HEK293 (cell line): ENCODE data around the gene ARHGEF37.

Source experiments
- CTCF ChIA-PET: fragments of 350-600 bp; formaldehyde crosslinking; extraction: SDS; loops from one replicate; lab custom pipeline; 2021; ENCODE audit warnings: antibody characterized with exemption; lab: Yijun Ruan, JAX
- POLR2A ChIA-PET: fragments of 300-600 bp; formaldehyde crosslinking; extraction: SDS; loops from one replicate; lab custom pipeline; 2020; ENCODE audit warnings: antibody characterized with exemption, inconsistent platforms; lab: Yijun Ruan, JAX
- H3K27ac ChIP-seq: fragments of 200-500 bp; sonication (Bioruptor generic); 2 replicates; pipeline ENCODE4 v1.5.1; 2014; ENCODE audit warnings: low read depth, low read length, control low read depth, inconsistent platforms; ENCODE audit errors: extremely low read depth
- H3K36me3 ChIP-seq, 2 experiments: fragments of 200-500 bp in 1 of 2; sonication (Bioruptor generic) in 1 of 2; 1 replicate in 1 of 2; 2 replicates in 1 of 2; pipeline ENCODE4 v1.5.1; 2014 to 2017; ENCODE audit warnings: inconsistent platforms in 2 of 2, low read length in 2 of 2; ENCODE audit not compliant: control insufficient read depth in 2 of 2, insufficient read depth in 1 of 2
- H3K4me1 ChIP-seq: fragments of 200-500 bp; sonication (Bioruptor generic); 2 replicates; pipeline ENCODE4 v1.5.1; 2014; ENCODE audit warnings: mild to moderate bottlenecking, low read length, inconsistent platforms; ENCODE audit not compliant: control insufficient read depth, insufficient read depth
- H3K4me3 ChIP-seq: 2 replicates; pipeline ENCODE4 v1.5.1; 2011; ENCODE audit warnings: low read depth, mild to moderate bottlenecking, control low read depth, low read length, moderate library complexity
- H3K9me3 ChIP-seq: fragments of 200-500 bp; sonication (Bioruptor generic); 2 replicates; pipeline ENCODE4 v1.5.1; 2014; ENCODE audit warnings: low read depth, low read length, inconsistent platforms; ENCODE audit not compliant: control insufficient read depth, insufficient read depth
- HOXC10 ChIP-seq: sonication (generic); formaldehyde crosslinking; IDR thresholded peaks from 2 replicates; pipeline ENCODE4 v1.8.1; 2023; ENCODE audit warnings: mild to moderate bottlenecking, missing genetic modification reagents
- KLF1 ChIP-seq: fragments of 450-650 bp; formaldehyde crosslinking; IDR thresholded peaks from 2 replicates; pipeline ENCODE4 v1.5.1; 2016; ENCODE audit warnings: missing biosample characterization, missing genetic modification characterization
- PRDM2 ChIP-seq: fragments of 450-650 bp; formaldehyde crosslinking; IDR thresholded peaks from 2 replicates; pipeline ENCODE4 v1.5.1; 2016; ENCODE audit warnings: missing biosample characterization, missing genetic modification characterization, borderline replicate concordance
- ZFP37 ChIP-seq: fragments of 450-650 bp; formaldehyde crosslinking; IDR thresholded peaks from 2 replicates; pipeline ENCODE4 v1.5.1; 2016; ENCODE audit warnings: missing biosample characterization, missing genetic modification characterization
- ZNF362 ChIP-seq: fragments of 450-650 bp; formaldehyde crosslinking; IDR thresholded peaks from 2 replicates; pipeline ENCODE4 v1.5.1; 2016; ENCODE audit warnings: missing biosample characterization, missing genetic modification characterization
- ZNF488 ChIP-seq: fragments of 450-650 bp; formaldehyde crosslinking; IDR thresholded peaks from 2 replicates; pipeline ENCODE4 v1.5.1; 2016; ENCODE audit warnings: missing biosample characterization, missing genetic modification characterization
- ZNF830 ChIP-seq: fragments of 450-650 bp; IDR thresholded peaks from 2 replicates; pipeline ENCODE4 v1.5.0; 2018; ENCODE audit warnings: missing biosample characterization, missing genetic modification characterization, low read depth, mild to moderate bottlenecking, moderate library complexity

ARHGEF37 gene

DNA sequence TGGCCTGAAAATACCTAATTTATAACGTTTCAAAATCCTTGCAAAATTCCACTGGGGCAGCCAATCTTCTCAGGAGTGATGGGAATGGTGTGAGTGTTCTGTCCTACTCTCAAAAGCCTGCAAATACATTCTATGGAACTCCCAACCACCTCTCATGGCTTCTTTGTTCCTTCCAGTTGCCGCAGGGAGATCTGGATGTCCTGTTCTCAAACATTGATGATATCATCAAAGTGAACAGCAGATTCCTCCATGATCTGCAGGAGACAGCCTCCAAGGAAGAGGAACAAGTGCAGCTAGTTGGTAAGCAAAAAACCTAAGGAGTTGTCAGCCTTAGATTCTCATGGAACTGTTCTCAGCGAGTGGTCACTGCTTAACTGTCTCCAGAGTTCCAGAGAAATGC lies 19.6 kb downstream of the ARHGEF37 start (continued):
- TF ChIP-seq ZNF488 (no peak), ZFP37 (tag by site-specific recombination) (no peak)

DNA sequence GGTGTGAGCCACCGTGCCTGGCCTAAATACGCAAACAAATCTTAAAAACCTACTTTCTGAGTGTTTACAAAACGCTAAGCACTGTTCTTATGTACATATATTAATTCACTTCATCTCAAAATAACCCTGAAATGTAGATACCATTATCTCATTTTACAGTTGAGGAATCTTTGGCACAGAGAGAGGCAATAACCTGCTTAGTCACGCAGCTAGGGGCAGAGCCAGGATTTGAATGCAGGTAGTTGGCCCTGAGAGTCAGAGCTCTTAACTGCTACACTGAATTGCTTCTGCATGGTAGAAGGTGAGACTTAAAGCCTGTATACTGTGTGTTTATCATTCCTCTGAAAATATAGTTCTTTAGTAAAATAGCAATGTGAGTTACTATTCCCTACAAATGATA lies 21.9 kb downstream of the ARHGEF37 start:
- no peak overlapping the region for H3K27ac ChIP-seq

DNA sequence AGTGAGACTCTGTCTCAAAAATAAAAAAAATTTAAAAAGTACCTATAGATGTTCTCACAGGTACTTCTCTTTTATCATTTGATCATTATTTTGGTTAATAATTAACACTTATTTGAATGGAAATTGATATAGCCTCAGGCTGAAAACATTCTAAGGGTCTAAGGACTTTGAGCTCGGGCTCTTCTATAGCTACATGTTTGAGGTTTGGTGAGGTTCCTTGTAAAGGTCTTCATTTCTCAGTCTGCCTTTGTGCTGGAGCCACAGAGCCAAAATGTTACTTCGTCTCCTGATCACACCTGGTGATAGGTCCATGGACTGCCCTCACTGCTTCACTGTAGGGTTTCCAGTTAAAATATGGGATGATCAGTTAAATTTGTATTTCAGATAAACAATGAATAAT lies 22.6 kb downstream of the ARHGEF37 start:
- Histone ChIP-seq H3K4me1 (no peaks in the 10 kb centered on the region), H3K27ac (no peak overlapping the region), H3K4me3 (no peak overlapping the region), H3K36me3 (peaks cover 3% of the 10 kb centered on the region in 2 experiments; a peak in 2 of 3 replicates)
- CTCF ChIA-PET: interaction anchor here (1.0 kb wide), 1 partner anchor 15 kb away, joined by 7 read pairs; no protein-coding TSS in a partner anchor
- TF ChIP-seq PRDM2 (tag by site-specific recombination): no peak
- TF ChIP-seq ZNF830 (tag by site-specific recombination): no peak
- TF ChIP-seq, all 188 proteins: peak for 0
- POLR2A ChIA-PET: no interaction called here
- no peaks in the 10 kb centered on the region for H3K9me3 ChIP-seq

More for the DNA sequence above, 21.9 kb downstream of the ARHGEF37 start:
- peaks cover 3% of the 10 kb centered on the region in 2 experiments; a peak in 2 of 3 replicates for H3K36me3 ChIP-seq
- ChIA-PET CTCF (interaction anchor here (1.0 to 1.2 kb wide), 2 partner anchors 16 kb away, joined by 4 to 7 read pairs; no protein-coding TSS in a partner anchor), POLR2A (no interaction called here)
- TF ChIP-seq KLF1 (tag by site-specific recombination) (peak; percentile 52; the same call in 1 of the 2 replicates), HOXC10 (no peak)
- no peaks in the 10 kb centered on the region for H3K9me3 ChIP-seq
- H3K4me3 ChIP-seq: no peak overlapping the region
- H3K4me1 ChIP-seq: no peaks in the 10 kb centered on the region

DNA sequence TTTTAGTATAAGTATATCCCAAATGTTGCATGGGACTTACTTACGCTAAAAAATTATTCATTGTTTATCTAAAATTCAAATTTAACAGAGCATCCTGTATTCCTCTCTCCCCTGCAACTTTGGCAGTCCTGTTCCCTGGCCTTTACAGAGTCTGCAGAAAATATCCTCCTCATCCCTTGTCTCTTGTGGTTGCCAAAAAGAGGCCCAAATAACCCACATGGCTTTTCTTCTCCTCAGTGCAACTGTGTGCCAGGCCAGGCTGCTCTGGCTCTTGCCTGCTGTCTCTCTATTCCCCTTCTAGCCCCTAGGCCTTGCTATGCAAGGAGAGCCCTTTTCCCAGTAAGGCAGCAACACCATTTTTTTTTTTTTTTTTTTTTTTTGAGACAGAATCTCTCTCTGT lies 23.0 kb downstream of the ARHGEF37 start:
- POLR2A ChIA-PET: interaction anchor here (0.7 kb wide), 1 partner anchor 38 kb away, joined by 5 read pairs; no protein-coding TSS in a partner anchor
- Histone ChIP-seq H3K4me1 (no peaks in the 10 kb centered on the region), H3K9me3 (no peaks in the 10 kb centered on the region), H3K27ac (no peak overlapping the region), H3K4me3 (no peak overlapping the region), H3K36me3 (peaks cover 3 to 4% of the 10 kb centered on the region in 2 experiments; a peak in 2 of 3 replicates)
- 0 out of 2 replicates have a peak, but pooled peaks have one; percentile 29 for TF ChIP-seq ZNF362 (tag by site-specific recombination)
- TF ChIP-seq ZNF488: no peak
- CTCF ChIA-PET: interaction anchor here (1.0 to 7.0 kb wide), 2 partner anchors 14 to 15 kb away, joined by 7 to 50 read pairs; no protein-coding TSS in a partner anchor
